H9 (cell line): ENCODE measurements around the gene TAF4. TPM values are rescaled to one million over a fixed set of nuclear protein-coding genes. Genes with fewer than 3 reads are reported as not detected.

Experiments
- DNase-seq: peaks from one replicate; pipeline ENCODE4 v3.0.0-alpha.2; 2017
- H2AFZ ChIP-seq: one replicate; pipeline ENCODE4 v1.6.1; 2013; ENCODE audit warnings: mild to moderate bottlenecking, low read length, control low read depth, moderate library complexity
- H2AK5ac ChIP-seq: 2 replicates; pipeline ENCODE4 v1.6.1; 2013; ENCODE audit warnings: low read length, control low read depth, mixed read lengths; ENCODE audit not compliant: insufficient read length
- H2BK120ac ChIP-seq: one replicate; pipeline ENCODE4 v1.6.1; 2013; ENCODE audit warnings: low read depth, mild to moderate bottlenecking, low read length, control low read depth, inconsistent platforms; ENCODE audit not compliant: poor library complexity, severe bottlenecking
- H2BK12ac ChIP-seq: 2 replicates; pipeline ENCODE4 v1.6.1; 2013; ENCODE audit warnings: low read length, control low read depth, mixed read lengths, low read depth; ENCODE audit not compliant: insufficient read length
- H2BK15ac ChIP-seq: 2 replicates; pipeline ENCODE4 v1.6.1; 2013; ENCODE audit warnings: low read depth, low read length, control low read depth
- H2BK20ac ChIP-seq: one replicate; pipeline ENCODE4 v1.6.1; 2013; ENCODE audit warnings: low read depth, mild to moderate bottlenecking, low read length, control low read depth, inconsistent platforms; ENCODE audit not compliant: poor library complexity, severe bottlenecking
- H2BK5ac ChIP-seq: 2 replicates; pipeline ENCODE4 v1.6.1; 2013; ENCODE audit warnings: low read length, control low read depth, mixed read lengths; ENCODE audit not compliant: insufficient read length
- H3K14ac ChIP-seq: 2 replicates; pipeline ENCODE4 v1.6.1; 2013; ENCODE audit warnings: low read length, control low read depth; ENCODE audit not compliant: insufficient read depth
- H3K18ac ChIP-seq: 2 replicates; pipeline ENCODE4 v1.6.1; 2013; ENCODE audit warnings: low read depth, mild to moderate bottlenecking, mixed read lengths, low read length, control low read depth; ENCODE audit not compliant: insufficient read length
- H3K23ac ChIP-seq: 2 replicates; pipeline ENCODE4 v1.6.1; 2013; ENCODE audit warnings: low read length, control low read depth, mixed read lengths, low read depth; ENCODE audit not compliant: insufficient read length
- H3K23me2 ChIP-seq: 2 replicates; pipeline ENCODE4 v1.6.1; 2013; ENCODE audit warnings: low read depth, mild to moderate bottlenecking, mixed read lengths, low read length, control low read depth; ENCODE audit not compliant: insufficient read length, poor library complexity, severe bottlenecking
- H3K27ac ChIP-seq: 2 replicates; pipeline ENCODE4 v1.5.1; 2013; ENCODE audit warnings: low read length, control low read depth, mixed read lengths, low read depth; ENCODE audit not compliant: insufficient read length
- H3K27me3 ChIP-seq: 2 replicates; pipeline ENCODE4 v1.6.1; 2013; ENCODE audit warnings: low read length, control low read depth, inconsistent platforms; ENCODE audit not compliant: insufficient read depth
- H3K4ac ChIP-seq: 2 replicates; pipeline ENCODE4 v1.6.1; 2013; ENCODE audit warnings: low read depth, mild to moderate bottlenecking, control low read depth, inconsistent platforms, low read length, moderate library complexity
- H3K4me1 ChIP-seq: 2 replicates; pipeline ENCODE4 v1.6.1; 2013; ENCODE audit warnings: low read length, control low read depth, inconsistent platforms; ENCODE audit not compliant: insufficient read depth
- H3K4me2 ChIP-seq: 2 replicates; pipeline ENCODE4 v1.6.1; 2013; ENCODE audit warnings: low read length, control low read depth, mixed read lengths; ENCODE audit not compliant: insufficient read length, insufficient read depth
- H3K56ac ChIP-seq: 2 replicates; pipeline ENCODE4 v1.6.1; 2013; ENCODE audit warnings: low read depth, mild to moderate bottlenecking, mixed read lengths, low read length, control low read depth; ENCODE audit not compliant: insufficient read length
- H3K79me1 ChIP-seq: 2 replicates; pipeline ENCODE4 v1.6.1; 2013; ENCODE audit warnings: low read depth, mild to moderate bottlenecking, moderate library complexity, low read length, control low read depth, inconsistent platforms; ENCODE audit not compliant: insufficient read depth, poor library complexity, severe bottlenecking
- H3K79me2 ChIP-seq: 2 replicates; pipeline ENCODE4 v1.6.1; 2013; ENCODE audit warnings: low read length, control low read depth, inconsistent platforms; ENCODE audit not compliant: insufficient read depth
- H3K9ac ChIP-seq: 2 replicates; pipeline ENCODE4 v1.6.1; 2013; ENCODE audit warnings: low read length, control low read depth, mixed read lengths; ENCODE audit not compliant: insufficient read length; ENCODE audit errors: extremely low read depth
- H3K9me3 ChIP-seq: one replicate; pipeline ENCODE4 v1.6.1; 2013; ENCODE audit warnings: low read depth, low read length, inconsistent platforms; ENCODE audit not compliant: control insufficient read depth
- H3T11ph ChIP-seq: one replicate; pipeline ENCODE4 v1.6.1; 2013; ENCODE audit warnings: mild to moderate bottlenecking, low read length, control low read depth, inconsistent platforms
- H4K20me1 ChIP-seq: one replicate; pipeline ENCODE4 v1.6.1; 2013; ENCODE audit not compliant: control insufficient read depth, insufficient read length, insufficient read depth
- H4K5ac ChIP-seq: 2 replicates; pipeline ENCODE4 v1.6.1; 2013; ENCODE audit warnings: low read depth, mild to moderate bottlenecking, mixed read lengths, low read length, control low read depth; ENCODE audit not compliant: insufficient read length
- H4K8ac ChIP-seq: replicated peaks from 2 replicates; pipeline ENCODE4 v1.6.1; 2013; ENCODE audit warnings: low read length, control low read depth, mixed read lengths, low read depth; ENCODE audit not compliant: insufficient read length
- H4K91ac ChIP-seq: 2 replicates; pipeline ENCODE4 v1.6.1; 2013; ENCODE audit warnings: low read depth, mild to moderate bottlenecking, moderate library complexity, mixed read lengths, low read length, control low read depth; ENCODE audit not compliant: insufficient read length
- H3K27ac Mint-ChIP-seq, 3 experiments: 2 replicates in 2 of 3; 3 replicates in 1 of 3; pipeline ENCODE4 v1.8.0; 2020 to 2021; ENCODE audit warnings: mixed read lengths in 3 of 3, mild to moderate bottlenecking in 1 of 3, moderate library complexity in 1 of 3
- H3K27me3 Mint-ChIP-seq: 2 replicates; pipeline ENCODE4 v1.8.0; 2021; ENCODE audit warnings: low read depth, mild to moderate bottlenecking, moderate library complexity, mixed read lengths
- H3K36me3 Mint-ChIP-seq, 3 experiments: 2 replicates in 2 of 3; 3 replicates in 1 of 3; pipeline ENCODE4 v1.8.0; 2020 to 2021; ENCODE audit warnings: low read depth in 3 of 3, mixed read lengths in 3 of 3; ENCODE audit not compliant: insufficient read depth in 1 of 3
- H3K4me1 Mint-ChIP-seq, 2 experiments: 2 replicates each; pipeline ENCODE4 v1.8.0; 2020; ENCODE audit warnings: mixed read lengths in 2 of 2
- H3K4me3 Mint-ChIP-seq, 2 experiments: 2 replicates in 1 of 2; 3 replicates in 1 of 2; pipeline ENCODE4 v1.8.0; 2020 to 2021; ENCODE audit warnings: mild to moderate bottlenecking in 2 of 2, mixed read lengths in 2 of 2, moderate library complexity in 1 of 2
- H3K9me3 Mint-ChIP-seq, 2 experiments: 2 replicates in 1 of 2; 3 replicates in 1 of 2; pipeline ENCODE4 v1.8.0; 2020; ENCODE audit warnings: mild to moderate bottlenecking in 2 of 2, mixed read lengths in 2 of 2, moderate library complexity in 1 of 2
- WGBS: extraction: QIAGEN DNeasy Blood & Tissue Kit; methylation state at CpG from one replicate; pipeline ENCODE4 v1.1.7; 2013; ENCODE audit warnings: missing lambda C conversion rate, low lambda C conversion rate, mixed read lengths; ENCODE audit not compliant: insufficient read length; ENCODE audit errors: extremely low coverage; 5-methylcytosine and 5-hydroxymethylcytosine counted together
- total RNA-seq: library from RNA; stranded (reverse); gene quantifications from 2 replicates; pipeline ENCODE4 v1.2.1, GENCODE V29; 2021
- TF ChIP-seq, protein P1 (sequence below): fragments of 200-600 bp; sonication (generic); conservative IDR thresholded peaks from 3 replicates; pipeline ENCODE4 v1.8.0; 2021; ENCODE audit warnings: antibody characterized with exemption, mild to moderate bottlenecking

Gene TAF4
- total RNA-seq, 1 experiment from 2014 or later = 30.8 TPM

DNA sequence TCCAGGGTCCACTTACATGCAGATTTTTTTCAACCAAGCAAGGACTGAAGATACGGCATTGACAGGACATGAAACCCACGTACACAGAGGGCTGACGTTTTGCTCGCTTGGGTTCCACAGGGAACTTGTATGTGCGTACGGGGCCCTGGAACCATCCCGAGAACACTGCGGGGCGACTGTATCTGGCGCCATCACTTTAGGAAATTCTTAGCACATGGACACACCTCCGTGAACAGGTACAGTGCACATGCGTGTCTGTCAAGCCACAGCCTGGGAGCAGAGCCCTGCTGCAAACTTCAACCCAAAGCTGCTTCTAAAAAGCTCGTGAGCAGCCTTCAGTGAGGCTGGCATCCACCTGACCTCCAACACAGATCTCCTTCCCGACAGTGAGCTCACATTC lies 37.3 kb downstream of the TAF4 start:
- no peak overlapping the region for H2BK20ac ChIP-seq
- H3T11ph ChIP-seq = no peak overlapping the region
- Mint-ChIP-seq H3K9me3 (no peaks in the 10 kb centered on the region), H3K4me3 (no peak overlapping the region), H3K27me3 (no peaks in the 10 kb centered on the region; the same call in 1 of the 2 replicates), H3K27ac (peak overlapping the region in 1 of 3 experiments; percentile 33; a peak in 1 of 7 replicates), H3K4me1 (peaks cover 56 to 60% of the 10 kb centered on the region in 2 experiments), H3K36me3 (peaks cover 0 to 4% (median 3%) of the 10 kb centered on the region in 3 experiments; a peak in 3 of 7 replicates)
- 0 out of 2 replicates have a peak, but pooled peaks cover 3% of the 10 kb centered on the region for H3K4me1 ChIP-seq
- no peak overlapping the region for H2AFZ ChIP-seq
- H3K4ac ChIP-seq = no peak overlapping the region
- no peak overlapping the region for H4K5ac ChIP-seq
- WGBS = no CpG with 5 or more reads among the region's 14 CpGs
- no peak overlapping the region for H4K8ac ChIP-seq
- H3K79me2 ChIP-seq = peaks cover 46% of the 10 kb centered on the region; the same call in 1 of the 2 replicates
- no peak for DNase-seq
- no peak overlapping the region for H3K4me2 ChIP-seq
- no peak overlapping the region for H3K23ac ChIP-seq
- no peak overlapping the region for H3K56ac ChIP-seq
- no peaks in the 10 kb centered on the region for H3K23me2 ChIP-seq
- no peak overlapping the region for H2BK5ac ChIP-seq
- H2AK5ac ChIP-seq = no peak overlapping the region
- H2BK120ac ChIP-seq = no peak overlapping the region
- no peak overlapping the region for H3K9ac ChIP-seq
- TF ChIP-seq, protein P1, sequence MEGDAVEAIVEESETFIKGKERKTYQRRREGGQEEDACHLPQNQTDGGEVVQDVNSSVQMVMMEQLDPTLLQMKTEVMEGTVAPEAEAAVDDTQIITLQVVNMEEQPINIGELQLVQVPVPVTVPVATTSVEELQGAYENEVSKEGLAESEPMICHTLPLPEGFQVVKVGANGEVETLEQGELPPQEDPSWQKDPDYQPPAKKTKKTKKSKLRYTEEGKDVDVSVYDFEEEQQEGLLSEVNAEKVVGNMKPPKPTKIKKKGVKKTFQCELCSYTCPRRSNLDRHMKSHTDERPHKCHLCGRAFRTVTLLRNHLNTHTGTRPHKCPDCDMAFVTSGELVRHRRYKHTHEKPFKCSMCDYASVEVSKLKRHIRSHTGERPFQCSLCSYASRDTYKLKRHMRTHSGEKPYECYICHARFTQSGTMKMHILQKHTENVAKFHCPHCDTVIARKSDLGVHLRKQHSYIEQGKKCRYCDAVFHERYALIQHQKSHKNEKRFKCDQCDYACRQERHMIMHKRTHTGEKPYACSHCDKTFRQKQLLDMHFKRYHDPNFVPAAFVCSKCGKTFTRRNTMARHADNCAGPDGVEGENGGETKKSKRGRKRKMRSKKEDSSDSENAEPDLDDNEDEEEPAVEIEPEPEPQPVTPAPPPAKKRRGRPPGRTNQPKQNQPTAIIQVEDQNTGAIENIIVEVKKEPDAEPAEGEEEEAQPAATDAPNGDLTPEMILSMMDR = no peak
- no peak overlapping the region for H3K14ac ChIP-seq
- no peak overlapping the region for H3K27ac ChIP-seq
- H3K79me1 ChIP-seq = no peaks in the 10 kb centered on the region
- no peak overlapping the region for H2BK12ac ChIP-seq
- H4K20me1 ChIP-seq = no peaks in the 10 kb centered on the region
- no peaks in the 10 kb centered on the region for H3K9me3 ChIP-seq
- H3K27me3 ChIP-seq = no peaks in the 10 kb centered on the region
- no peak overlapping the region for H2BK15ac ChIP-seq
- no peak overlapping the region for H3K18ac ChIP-seq
- H4K91ac ChIP-seq = no peak overlapping the region
